GM23248 (cell line): ENCODE data around the gene TULP4.

ENCODE experiments used
- EZH2 ChIP-seq: fragments of 200-600 bp; sonication (generic); IDR thresholded peaks from 2 replicates; pipeline ENCODE4 v1.6.1; 2018; ENCODE audit warnings: antibody characterized with exemption, mild to moderate bottlenecking; ENCODE audit not compliant: insufficient read depth, poor library complexity, severe bottlenecking
- EZH2phosphoT487 ChIP-seq: fragments of 200-600 bp; sonication (generic); IDR thresholded peaks from 2 replicates; pipeline ENCODE4 v1.6.1; 2018; ENCODE audit warnings: antibody characterized with exemption, moderate library complexity, mild to moderate bottlenecking, low read depth; ENCODE audit not compliant: insufficient read depth

- TF ChIP-seq EZH2 = no peak
- no peak for TF ChIP-seq EZH2phosphoT487
Observed at GRCh38 chr6:158531566-158531965, 219.3 kb downstream of the TULP4 start.
